ENCODE data around the gene EIF2S2. TPM values are rescaled to one million over a fixed set of nuclear protein-coding genes. Genes with fewer than 3 reads are reported as not detected.

The EIF2S2 gene
- total RNA-seq, 2 donors from 2014 or later: 22.6 to 40.2 TPM

GRCh38 chr20:34093895-34094294, 18.1 kb downstream of the EIF2S2 start:
- Histone ChIP-seq H3K4me3 (no peak overlapping the region), H3K27ac (no peak overlapping the region), H3K36me3 (replicated peaks in 1 of 2; ENCODE audit: insufficient read depth in 1 of 2, low read depth in 2 of 2) (peaks cover 6 to 55% of the 10 kb centered on the region in 2 donors), H3K4me1 (peaks cover 8% of the 10 kb centered on the region), H3K27me3 (no peaks in the 10 kb centered on the region), H3K9me3 (no peaks in the 10 kb centered on the region)
- intact Hi-C loops (cut with DNase I): no loop called here
- ATAC-seq (no peak), DNase-seq (no peak)
- WGBS, 2 donors: 91 to 95% methylated on average over 2 of the region's 2 CpGs
- no peak for TF ChIP-seq CTCF (IDR thresholded peaks at IDR 0.05)
- TF ChIP-seq POLR2A (IDR thresholded peaks at IDR 0.05): no peak

- DNase-seq (no peak), ATAC-seq (no peak)
- no peak overlapping the region for H3K4me3 ChIP-seq
- intact Hi-C loops (cut with DNase I): no loop called here
- H3K4me1 ChIP-seq: peaks cover 8% of the 10 kb centered on the region
- no peak overlapping the region for H3K27ac ChIP-seq
- H3K27me3 ChIP-seq: no peaks in the 10 kb centered on the region
- TF ChIP-seq CTCF (IDR thresholded peaks at IDR 0.05) (no peak), POLR2A (IDR thresholded peaks at IDR 0.05) (no peak)
- WGBS, 2 donors: 94 to 95% methylated on average over 6 of the region's 6 CpGs
- H3K36me3 ChIP-seq (replicated peaks in 1 of 2; ENCODE audit: insufficient read depth in 1 of 2, low read depth in 2 of 2): peaks cover under 1 to 49% of the 10 kb centered on the region in 2 donors
- no peaks in the 10 kb centered on the region for H3K9me3 ChIP-seq
Observed at GRCh38 chr20:34091637-34092200, 20.3 kb downstream of the EIF2S2 start.

- Histone ChIP-seq H3K27me3 (no peaks in the 10 kb centered on the region), H3K27ac (no peak overlapping the region), H3K36me3 (replicated peaks in 1 of 2; ENCODE audit: insufficient read depth in 1 of 2, low read depth in 2 of 2) (peaks cover 0 to 39% of the 10 kb centered on the region in 2 donors), H3K4me1 (peaks cover 8% of the 10 kb centered on the region), H3K9me3 (no peaks in the 10 kb centered on the region), H3K4me3 (no peak overlapping the region)
- intact Hi-C loops (cut with DNase I): no loop called here
- DNase-seq (no peak), ATAC-seq (no peak)
- 95 to 97% methylated on average over 2 of the region's 2 CpGs for WGBS, 2 donors
- TF ChIP-seq CTCF (IDR thresholded peaks at IDR 0.05) (no peak), POLR2A (IDR thresholded peaks at IDR 0.05) (no peak)
Observed at GRCh38 chr20:34090645-34091044, 21.4 kb downstream of the EIF2S2 start.

GRCh38 chr20:34089655-34090345, 22.2 kb downstream of the EIF2S2 start:
- DNase-seq (no peak), ATAC-seq (no peak)
- no peak overlapping the region for H3K4me3 ChIP-seq
- no peaks in the 10 kb centered on the region for H3K9me3 ChIP-seq
- TF ChIP-seq POLR2A (IDR thresholded peaks at IDR 0.05): no peak
- no peak for TF ChIP-seq CTCF (IDR thresholded peaks at IDR 0.05)
- no peaks in the 10 kb centered on the region for H3K27me3 ChIP-seq
- 39 to 48% methylated on average over 12 to 13 of the region's 13 CpGs for WGBS, 2 donors
- H3K4me1 ChIP-seq: peaks cover 8% of the 10 kb centered on the region
- intact Hi-C loops (cut with DNase I): no loop called here
- H3K27ac ChIP-seq: no peak overlapping the region
- H3K36me3 ChIP-seq (replicated peaks in 1 of 2; ENCODE audit: insufficient read depth in 1 of 2, low read depth in 2 of 2): peaks cover 0 to 32% of the 10 kb centered on the region in 2 donors

GRCh38 chr20:34089175-34089479, 22.9 kb downstream of the EIF2S2 start:
- Histone ChIP-seq H3K4me3 (no peak overlapping the region), H3K36me3 (replicated peaks in 1 of 2; ENCODE audit: insufficient read depth in 1 of 2, low read depth in 2 of 2) (peaks cover 0 to 29% of the 10 kb centered on the region in 2 donors), H3K27me3 (no peaks in the 10 kb centered on the region), H3K27ac (no peak overlapping the region), H3K4me1 (peaks cover 8% of the 10 kb centered on the region), H3K9me3 (no peaks in the 10 kb centered on the region)
- intact Hi-C loops (cut with DNase I): no loop called here
- 80 to 86% methylated on average over 3 to 5 of the region's 5 CpGs for WGBS, 2 donors
- DNase-seq: no peak
- ATAC-seq: no peak
- no peak for TF ChIP-seq CTCF (IDR thresholded peaks at IDR 0.05)
- TF ChIP-seq POLR2A (IDR thresholded peaks at IDR 0.05): no peak

All from body of pancreas (tissue), 4 donors.